Activated gamma-delta T cell treated with anti-CD3 and anti-CD28 coated beads, Interleukin-2, amount 50 U/mL, for 16 hours (primary cell): ENCODE results near the gene MAPRE3.

Experiments used
- DNase-seq: peaks from one replicate; pipeline ENCODE4 v3.0.0-alpha.2; 2020; ENCODE audit warnings: low read depth

Gene MAPRE3

GRCh38 chr2:26950246-26950645 lies 20.2 kb upstream of the MAPRE3 start:
- DNase-seq, result no peak

- DNase-seq, result no peak
Measured at GRCh38 chr2:26951236-26951635, 19.2 kb upstream of the MAPRE3 start.

DNA sequence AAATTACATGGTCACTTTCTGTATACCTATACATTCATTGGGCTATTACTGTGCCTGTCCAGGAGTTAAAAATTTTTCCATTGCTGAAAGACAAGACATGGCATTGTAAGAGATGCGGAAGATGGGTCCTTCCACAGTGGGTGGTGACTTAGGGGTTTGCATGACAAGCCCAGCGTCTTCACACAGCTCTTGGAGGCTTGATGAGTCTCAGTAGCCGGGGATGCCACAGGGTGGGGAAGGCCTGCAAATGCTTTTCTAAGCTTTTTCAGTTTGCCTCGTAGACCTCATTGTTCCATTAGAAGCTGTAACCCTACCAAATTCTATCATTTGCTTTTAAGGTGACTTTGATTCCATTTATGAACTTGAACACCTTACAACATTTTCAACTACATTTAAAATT lies 18.1 kb upstream of the MAPRE3 start:
- DNase-seq, result no peak

DNA sequence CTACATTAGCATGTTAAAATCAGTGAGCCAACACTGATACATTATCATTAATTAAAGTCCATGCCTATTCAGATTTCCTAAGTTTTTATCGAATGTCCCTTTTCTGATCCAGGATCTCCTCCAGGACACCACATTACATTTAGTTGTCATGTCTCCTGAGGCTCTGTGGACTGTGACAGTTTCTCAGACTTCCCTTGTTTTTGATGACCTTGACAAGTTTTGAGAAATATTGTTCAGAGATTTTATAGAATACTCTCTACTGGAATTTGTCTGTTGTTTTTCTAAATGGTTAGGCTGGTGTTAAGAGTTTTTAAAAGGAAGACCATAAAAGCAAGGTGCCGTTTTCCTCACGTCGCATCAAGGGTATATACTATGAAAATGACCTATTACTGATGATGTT lies 16.3 kb upstream of the MAPRE3 start:
- no peak for DNase-seq

DNA sequence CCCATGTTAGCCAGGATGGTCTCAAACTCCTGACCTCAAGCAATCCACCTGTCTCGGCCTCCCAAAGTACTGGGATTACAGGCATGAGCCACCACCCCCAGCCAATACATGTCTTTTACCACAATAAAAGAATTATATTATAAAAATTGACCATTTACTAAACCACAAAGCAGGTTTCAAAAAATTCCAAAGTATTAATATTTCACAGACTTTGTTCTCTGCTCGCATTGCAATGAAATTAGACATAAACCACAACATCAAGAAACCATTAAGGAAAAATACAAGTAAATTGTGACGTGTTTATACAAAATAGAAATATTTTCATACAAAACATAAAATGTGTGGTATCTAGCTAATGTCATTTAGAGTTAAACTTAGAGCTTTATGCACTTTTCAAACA lies 13.4 kb upstream of the MAPRE3 start:
- DNase-seq, result no peak

DNA sequence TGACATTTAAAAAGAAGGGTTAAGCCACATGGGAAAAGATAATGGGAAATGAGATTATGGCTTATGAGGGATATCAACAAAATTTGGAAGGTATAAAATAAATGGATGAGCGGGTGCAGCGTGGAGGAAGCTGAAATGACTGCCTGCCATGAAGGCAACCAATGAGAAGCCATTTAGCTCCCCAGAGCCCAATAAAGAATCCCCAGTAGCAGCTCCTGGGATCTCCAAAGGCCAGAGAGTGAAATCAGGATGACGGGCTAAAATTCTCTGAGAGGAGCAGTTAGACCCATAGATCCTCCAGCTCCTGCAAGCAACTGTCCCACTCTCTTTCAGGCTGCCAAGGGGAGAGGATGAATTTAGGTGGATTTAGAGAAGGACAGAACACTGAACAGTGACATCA lies 12.9 kb upstream of the MAPRE3 start:
- no peak for DNase-seq

- no peak for DNase-seq
Measured at GRCh38 chr2:26959331-26959730, 11.1 kb upstream of the MAPRE3 start.

- DNase-seq, result no peak
Measured at GRCh38 chr2:26964446-26965130, 5.8 kb upstream of the MAPRE3 start.

- no peak for DNase-seq
Measured at GRCh38 chr2:26968001-26968400, 2.4 kb upstream of the MAPRE3 start.

GRCh38 chr2:26969077-26969844 lies 1.2 kb upstream of the MAPRE3 start:
- DNase-seq, result no peak

DNA sequence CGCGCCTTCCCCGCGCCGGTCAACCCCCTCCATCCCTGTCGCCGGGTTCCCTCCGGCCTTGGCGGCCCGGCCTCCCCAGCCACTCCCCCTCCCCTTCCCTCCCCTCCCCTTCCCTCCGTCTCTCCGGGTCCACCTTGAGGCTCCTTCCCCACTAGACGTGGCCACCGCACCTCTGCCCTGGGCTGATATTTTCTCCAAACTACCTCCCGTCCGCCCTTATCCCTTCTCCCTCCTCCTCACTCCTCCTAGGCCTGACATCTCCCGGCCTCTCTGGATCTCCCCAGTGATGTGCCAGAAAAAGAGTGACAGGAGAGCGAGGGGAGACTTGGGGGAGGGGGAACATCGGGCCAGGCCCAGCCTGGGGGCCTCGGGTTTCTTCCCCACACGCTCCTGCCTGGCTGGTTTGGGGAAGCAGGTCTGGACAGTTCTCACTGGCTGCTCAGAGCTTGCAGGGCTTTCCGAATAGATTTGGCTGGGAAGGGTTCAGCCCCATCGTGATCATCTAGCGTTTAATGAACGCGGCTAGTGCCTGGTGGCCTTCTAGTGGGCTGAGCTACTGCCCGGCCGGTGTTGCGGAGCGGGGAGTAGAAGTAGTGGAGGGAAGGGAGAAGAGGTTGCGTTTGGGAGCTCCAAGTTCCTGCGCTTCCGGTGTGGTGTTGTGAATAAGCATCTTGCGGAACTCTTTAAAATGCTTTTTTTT lies 641 bp downstream of the MAPRE3 start:
- no peak for DNase-seq

DNA sequence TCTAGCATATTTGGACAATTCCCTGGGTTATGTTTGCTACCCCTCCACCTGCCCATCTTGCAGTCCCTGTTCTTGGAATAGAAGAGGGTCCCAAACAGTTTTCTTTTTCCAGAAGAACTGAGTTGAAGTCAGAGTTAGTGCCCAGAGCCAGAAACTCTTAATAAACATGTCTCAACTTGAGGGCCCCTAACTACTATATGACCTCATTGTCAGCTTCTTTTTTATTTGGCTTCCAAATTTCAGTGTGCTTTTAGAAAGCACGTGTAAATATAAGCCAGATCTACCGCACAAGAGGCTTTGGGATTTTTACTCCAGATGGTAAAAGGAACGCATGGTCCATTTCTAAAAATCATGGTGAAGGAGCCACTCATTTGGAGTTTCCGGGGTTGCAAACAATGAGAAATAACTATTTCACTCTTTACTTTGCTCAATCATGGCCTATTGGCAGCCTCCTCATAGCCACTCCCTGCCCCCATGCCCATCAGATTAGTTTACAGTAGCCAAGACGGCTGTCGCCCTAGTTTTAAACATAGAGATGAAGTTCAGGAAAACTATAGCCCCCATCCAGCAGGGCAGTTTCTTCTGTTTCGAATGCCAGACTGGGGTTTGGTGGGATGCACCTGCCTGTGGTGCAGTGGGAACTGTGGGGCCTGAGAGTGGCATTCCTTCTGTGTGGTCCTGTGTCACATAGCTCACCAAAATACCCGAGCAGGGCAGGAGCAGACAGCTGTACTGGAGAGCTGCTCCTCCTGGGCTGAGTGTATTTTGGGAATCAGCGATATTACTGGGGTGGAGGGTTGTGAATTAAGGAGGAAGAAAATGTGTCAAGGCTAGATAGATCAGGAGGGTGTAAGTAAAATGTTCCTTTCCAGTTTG lies 1.7 kb downstream of the MAPRE3 start:
- DNase-seq, result no peak

GRCh38 chr2:26974352-26974751 lies 3.9 kb downstream of the MAPRE3 start:
- DNase-seq, result no peak

- no peak for DNase-seq
Measured at GRCh38 chr2:26975102-26975501, 4.7 kb downstream of the MAPRE3 start.

GRCh38 chr2:26975656-26976055 lies 5.2 kb downstream of the MAPRE3 start:
- no peak for DNase-seq

DNA sequence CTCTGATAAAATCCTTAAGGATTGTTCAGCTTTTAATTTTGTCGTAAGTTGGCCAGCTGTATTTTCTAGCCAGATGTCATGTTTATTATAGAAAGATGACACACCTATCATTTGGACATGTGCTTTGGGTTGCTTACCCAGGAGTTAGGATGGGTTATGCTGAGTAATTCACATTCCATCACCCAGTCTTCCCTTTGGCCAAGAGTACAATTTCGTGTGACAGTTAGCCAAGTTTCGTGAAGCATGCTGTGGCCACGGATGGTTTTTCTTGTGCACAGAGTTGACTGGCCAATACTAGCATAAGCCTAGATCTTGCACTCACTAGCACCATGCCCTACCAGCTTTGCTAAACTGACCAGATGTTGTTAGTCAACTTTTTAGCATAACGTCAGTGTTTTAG lies 5.8 kb downstream of the MAPRE3 start:
- no peak for DNase-seq

GRCh38 chr2:26977012-26977411 lies 6.6 kb downstream of the MAPRE3 start:
- no peak for DNase-seq

DNA sequence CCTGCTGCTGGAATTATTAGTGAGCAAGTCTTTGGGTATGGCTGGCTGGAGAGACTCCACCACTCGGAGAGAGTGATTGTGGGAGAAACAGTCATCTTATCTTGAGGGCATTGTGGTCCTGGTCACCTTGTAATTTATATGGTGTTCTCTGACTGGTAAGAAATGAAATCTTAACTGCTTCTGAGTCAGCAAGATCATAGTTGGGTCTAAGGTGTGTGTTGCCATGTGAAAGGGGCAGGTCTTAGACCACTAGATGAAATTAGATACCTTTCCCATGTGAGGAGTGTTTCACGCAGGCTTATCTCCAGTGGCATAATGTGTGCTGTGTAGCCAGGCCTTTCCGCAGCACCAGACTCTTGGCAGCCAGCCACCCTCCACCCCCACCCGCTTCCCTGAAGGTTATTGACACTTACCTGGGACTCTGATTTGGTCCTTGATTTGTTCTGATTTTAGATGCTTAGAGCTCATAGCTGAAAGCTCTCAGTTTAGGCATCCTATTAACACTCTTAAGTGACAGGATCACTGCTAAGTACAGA lies 7.7 kb downstream of the MAPRE3 start:
- DNase-seq, result no peak

DNA sequence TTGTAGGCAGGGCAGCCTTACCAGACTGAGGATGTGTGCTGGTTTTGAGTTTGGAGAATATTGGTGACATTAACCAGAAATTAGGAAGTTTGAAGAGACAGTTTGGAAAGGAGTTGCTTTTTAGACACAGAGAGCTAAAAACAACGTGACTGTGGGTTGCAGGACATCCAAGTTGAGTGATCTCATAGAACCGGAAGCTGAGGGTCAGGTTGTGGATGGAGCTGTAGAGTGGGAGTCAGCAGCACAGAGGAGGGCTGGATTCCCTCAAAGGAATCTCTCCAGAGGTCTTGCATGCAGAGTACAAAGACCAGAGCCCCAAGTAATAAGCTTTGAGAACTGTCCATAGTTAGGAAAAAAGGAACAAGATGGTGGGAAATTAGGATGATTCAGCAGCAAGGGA lies 9.3 kb downstream of the MAPRE3 start:
- DNase-seq, result no peak

DNA sequence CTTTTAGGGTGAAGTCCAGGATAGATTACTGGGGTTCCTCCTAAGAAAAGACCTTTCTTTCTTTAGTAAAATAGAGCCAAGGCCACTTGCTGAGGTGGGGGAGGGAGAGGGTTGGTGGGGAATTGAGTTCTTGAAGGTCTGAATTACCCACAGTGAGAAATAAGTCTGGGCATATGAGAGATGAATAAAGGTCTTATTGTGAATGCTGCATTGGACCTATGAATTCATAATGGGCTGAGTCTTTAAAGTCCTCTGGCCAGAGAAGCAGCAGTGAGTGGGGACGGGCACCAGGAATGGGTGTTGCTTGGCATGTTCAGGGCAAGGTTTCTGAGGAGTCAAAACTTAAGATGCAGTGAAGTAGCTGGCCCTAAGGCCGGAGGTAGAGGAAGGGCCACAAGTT lies 10.5 kb downstream of the MAPRE3 start:
- DNase-seq, result no peak

- no peak for DNase-seq
Measured at GRCh38 chr2:26982102-26982742, 11.8 kb downstream of the MAPRE3 start.
